ENCODE data around the gene KCNQ1. TPM values are rescaled to one million over a fixed set of nuclear protein-coding genes. Genes with fewer than 3 reads are reported as not detected.

KCNQ1 gene
- total and polyA plus RNA-seq, 7 donors, result 0.48 to 3.1 (median 1.1) TPM

- WGBS, 3 donors, result 74 to 79% (median 77%) methylated on average over 11 of the region's 11 CpGs
- intact Hi-C loops (cut with DNase I), result loop anchor here in 1 of 2 donors (5.0 kb wide), 1 partner anchor 88 kb away; no protein-coding TSS in a partner anchor
- TF ChIP-seq CTCF (IDR thresholded peaks at IDR 0.05), result no peak
Measured at GRCh38 chr11:2434506-2435255, 10.1 kb upstream of the KCNQ1 start.

GRCh38 chr11:2435288-2436012 is 9.4 kb upstream of the KCNQ1 start:
- H3K4me3 ChIP-seq, result no peak overlapping the region
- ATAC-seq, result no peak
- intact Hi-C loops (cut with DNase I), result no loop called here
- WGBS, 3 donors, result 85 to 94% (median 90%) methylated on average over 12 of the region's 12 CpGs
- TF ChIP-seq CTCF (IDR thresholded peaks at IDR 0.05), result no peak
- no peaks in the 10 kb centered on the region for H3K36me3 ChIP-seq (ENCODE audit: insufficient read depth in 1 of 2, low read depth in 1 of 2)
- no peaks in the 10 kb centered on the region for H3K4me1 ChIP-seq
- H3K27ac ChIP-seq, result no peak overlapping the region
- no peaks in the 10 kb centered on the region for H3K9me3 ChIP-seq
- DNase-seq, result peak in 1 of 2 donors; percentile 24
- H3K27me3 ChIP-seq (ENCODE audit: insufficient read depth in 3 of 3, low read length in 2 of 3), result peaks cover 0 to 17% (median 6%) of the 10 kb centered on the region in 3 donors

More at GRCh38 chr11:2434506-2435255, 10.1 kb upstream of the KCNQ1 start:
- Histone ChIP-seq H3K36me3 (ENCODE audit: insufficient read depth in 1 of 2, low read depth in 1 of 2) (no peaks in the 10 kb centered on the region), H3K4me1 (no peaks in the 10 kb centered on the region), H3K9me3 (no peaks in the 10 kb centered on the region), H3K27me3 (ENCODE audit: insufficient read depth in 3 of 3, low read length in 2 of 3) (peaks cover 0 to 17% (median 5%) of the 10 kb centered on the region in 3 donors), H3K27ac (no peak overlapping the region), H3K4me3 (no peak overlapping the region)
- peak in 1 of 2 donors; percentile 18 for DNase-seq
- ATAC-seq, result no peak

- peak in 1 of 2 donors; percentile 32 for DNase-seq
- Histone ChIP-seq H3K36me3 (ENCODE audit: insufficient read depth in 1 of 2, low read depth in 1 of 2) (no peaks in the 10 kb centered on the region), H3K4me3 (no peak overlapping the region), H3K9me3 (no peaks in the 10 kb centered on the region), H3K27ac (no peak overlapping the region), H3K4me1 (no peaks in the 10 kb centered on the region), H3K27me3 (ENCODE audit: insufficient read depth in 3 of 3, low read length in 2 of 3) (peaks cover 0 to 17% (median 8%) of the 10 kb centered on the region in 3 donors)
- intact Hi-C loops (cut with DNase I), result no loop called here
- no peak for ATAC-seq
- WGBS, 3 donors, result 71 to 85% (median 71%) methylated on average over 8 to 10 of the region's 10 CpGs
- no peak for TF ChIP-seq CTCF (IDR thresholded peaks at IDR 0.05)
Measured at GRCh38 chr11:2436013-2436520, 8.7 kb upstream of the KCNQ1 start.

DNA sequence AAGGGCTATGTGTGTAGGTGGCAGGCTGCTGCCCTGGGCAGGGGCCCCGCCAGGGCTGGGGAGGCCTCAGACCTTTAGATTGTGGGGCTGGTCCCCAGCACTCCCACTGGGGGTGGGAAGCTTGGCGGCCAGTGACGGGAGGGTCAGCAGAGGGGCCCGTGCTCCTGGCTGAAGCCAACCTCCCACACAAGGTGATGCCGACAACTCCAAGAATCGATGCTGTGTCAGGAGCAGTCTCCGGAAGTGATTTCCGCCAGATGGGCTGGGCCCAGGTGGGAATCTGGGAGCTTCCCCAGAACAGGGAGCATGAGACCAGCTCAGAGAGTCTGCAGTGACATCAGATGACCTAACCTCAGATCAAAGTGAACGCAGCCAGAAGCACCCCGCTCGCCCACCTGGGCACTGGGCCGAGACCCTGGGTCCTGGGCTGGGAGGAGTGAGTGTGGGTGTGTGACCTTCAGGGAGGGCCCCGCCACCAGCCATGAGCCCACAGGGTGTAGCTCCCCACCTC is 8.2 kb upstream of the KCNQ1 start:
- intact Hi-C loops (cut with DNase I), result no loop called here
- Histone ChIP-seq H3K36me3 (ENCODE audit: insufficient read depth in 1 of 2, low read depth in 1 of 2) (no peaks in the 10 kb centered on the region), H3K4me1 (no peaks in the 10 kb centered on the region), H3K9me3 (no peaks in the 10 kb centered on the region), H3K4me3 (no peak overlapping the region), H3K27ac (no peak overlapping the region), H3K27me3 (ENCODE audit: insufficient read depth in 3 of 3, low read length in 2 of 3) (peaks cover 0 to 17% (median 9%) of the 10 kb centered on the region in 3 donors)
- ATAC-seq, result no peak
- 80 to 83% (median 82%) methylated on average over 13 of the region's 13 CpGs for WGBS, 3 donors
- peak in 1 of 2 donors; percentile 36 for DNase-seq
- no peak for TF ChIP-seq CTCF (IDR thresholded peaks at IDR 0.05)

Data from psoas muscle (tissue), 8 donors.